ENCODE measurements around the gene KCTD21. TPM values are rescaled to one million over a fixed set of nuclear protein-coding genes. Genes with fewer than 3 reads are reported as not detected.

The KCTD21 gene
- total and polyA plus RNA-seq, 2 experiments from 2014 or later = 5.7 to 13.1 TPM

GRCh38 chr11:78161346-78161745 is 27.1 kb downstream of the KCTD21 start:
- no peaks in the 10 kb centered on the region for H3F3A ChIP-seq (ENCODE audit: insufficient read depth)
- no peaks in the 10 kb centered on the region for H3K27me3 ChIP-seq (replicated peaks; ENCODE audit: insufficient read depth)
- H3K9me2 ChIP-seq (ENCODE audit: insufficient read depth) = no peaks in the 10 kb centered on the region
- H3K4me1 ChIP-seq (ENCODE audit: insufficient read depth) = no peaks in the 10 kb centered on the region
- H3K4me3 ChIP-seq = no peak overlapping the region
- no peaks in the 10 kb centered on the region for H4K20me1 ChIP-seq (ENCODE audit: insufficient read depth)
- H3K79me2 ChIP-seq (ENCODE audit: insufficient read depth) = no peaks in the 10 kb centered on the region
- H3K36me3 ChIP-seq (ENCODE audit: low read depth) = no peaks in the 10 kb centered on the region
- 100% methylated on average over 2 of the region's 2 CpGs for WGBS, 2 experiments (ENCODE audit: low coverage in 1 of 2, low lambda C conversion rate in 2 of 2, missing lambda C conversion rate in 2 of 2)
- H3K4me2 ChIP-seq (ENCODE audit: unreplicated experiment) = no peak overlapping the region
- H2AFZ ChIP-seq = no peak overlapping the region
- in situ Hi-C loops (cut with MboI) = no loop called here
- DNase-seq = no peak
- TF ChIP-seq EZH2phosphoT487 (IDR thresholded peaks at IDR 0.05; ENCODE audit: insufficient read depth, low read depth) (no peak), EZH2 (IDR thresholded peaks at IDR 0.05; ENCODE audit: insufficient read depth, poor library complexity, severe bottlenecking) (no peak)
- H3K9ac ChIP-seq = no peak overlapping the region
- H3K27ac ChIP-seq = no peak overlapping the region
- H3K9me3 ChIP-seq (ENCODE audit: low read depth) = no peaks in the 10 kb centered on the region

GRCh38 chr11:78160557-78160956 is 27.9 kb downstream of the KCTD21 start:
- Histone ChIP-seq H3K9ac (no peak overlapping the region), H3K27me3 (replicated peaks; ENCODE audit: insufficient read depth) (no peaks in the 10 kb centered on the region), H3K9me2 (ENCODE audit: insufficient read depth) (no peaks in the 10 kb centered on the region), H2AFZ (no peak overlapping the region), H3K36me3 (ENCODE audit: low read depth) (no peaks in the 10 kb centered on the region), H3K4me1 (ENCODE audit: insufficient read depth) (no peaks in the 10 kb centered on the region), H3K27ac (no peak overlapping the region), H4K20me1 (ENCODE audit: insufficient read depth) (no peaks in the 10 kb centered on the region), H3K79me2 (ENCODE audit: insufficient read depth) (no peaks in the 10 kb centered on the region), H3K4me3 (no peak overlapping the region), H3K4me2 (ENCODE audit: unreplicated experiment) (no peak overlapping the region), H3K9me3 (ENCODE audit: low read depth) (no peaks in the 10 kb centered on the region), H3F3A (ENCODE audit: insufficient read depth) (no peaks in the 10 kb centered on the region)
- TF ChIP-seq EZH2phosphoT487 (IDR thresholded peaks at IDR 0.05; ENCODE audit: insufficient read depth, low read depth) (no peak), EZH2 (IDR thresholded peaks at IDR 0.05; ENCODE audit: insufficient read depth, poor library complexity, severe bottlenecking) (no peak)
- DNase-seq = no peak
- WGBS, 2 experiments (ENCODE audit: low coverage in 1 of 2, low lambda C conversion rate in 2 of 2, missing lambda C conversion rate in 2 of 2) = 89 to 91% methylated on average over 1 of the region's 1 CpG
- in situ Hi-C loops (cut with MboI) = no loop called here

GRCh38 chr11:78158987-78159652 is 29.3 kb downstream of the KCTD21 start:
- no peak overlapping the region for H2AFZ ChIP-seq
- no peak overlapping the region for H3K9ac ChIP-seq
- no peaks in the 10 kb centered on the region for H3F3A ChIP-seq (ENCODE audit: insufficient read depth)
- H3K9me2 ChIP-seq (ENCODE audit: insufficient read depth) = no peaks in the 10 kb centered on the region
- in situ Hi-C loops (cut with MboI) = no loop called here
- H3K4me3 ChIP-seq = no peak overlapping the region
- H3K27me3 ChIP-seq (replicated peaks; ENCODE audit: insufficient read depth) = no peaks in the 10 kb centered on the region
- no peaks in the 10 kb centered on the region for H3K9me3 ChIP-seq (ENCODE audit: low read depth)
- 37 to 38% methylated on average over 6 of the region's 6 CpGs for WGBS, 2 experiments (ENCODE audit: low coverage in 1 of 2, low lambda C conversion rate in 2 of 2, missing lambda C conversion rate in 2 of 2)
- TF ChIP-seq EZH2 (IDR thresholded peaks at IDR 0.05; ENCODE audit: insufficient read depth, poor library complexity, severe bottlenecking) (no peak), EZH2phosphoT487 (IDR thresholded peaks at IDR 0.05; ENCODE audit: insufficient read depth, low read depth) (no peak)
- H3K27ac ChIP-seq = no peak overlapping the region
- no peak overlapping the region for H3K4me2 ChIP-seq (ENCODE audit: unreplicated experiment)
- no peaks in the 10 kb centered on the region for H4K20me1 ChIP-seq (ENCODE audit: insufficient read depth)
- no peaks in the 10 kb centered on the region for H3K36me3 ChIP-seq (ENCODE audit: low read depth)
- no peaks in the 10 kb centered on the region for H3K4me1 ChIP-seq (ENCODE audit: insufficient read depth)
- no peak for DNase-seq
- no peaks in the 10 kb centered on the region for H3K79me2 ChIP-seq (ENCODE audit: insufficient read depth)

- Histone ChIP-seq H3K79me2 (ENCODE audit: insufficient read depth) (no peaks in the 10 kb centered on the region), H3K9me3 (ENCODE audit: low read depth) (no peaks in the 10 kb centered on the region), H3K9me2 (ENCODE audit: insufficient read depth) (no peaks in the 10 kb centered on the region), H3K36me3 (ENCODE audit: low read depth) (no peaks in the 10 kb centered on the region), H3K27ac (no peak overlapping the region), H3K4me2 (ENCODE audit: unreplicated experiment) (no peak overlapping the region), H3K27me3 (replicated peaks; ENCODE audit: insufficient read depth) (no peaks in the 10 kb centered on the region), H3K4me3 (no peak overlapping the region), H2AFZ (no peak overlapping the region), H3F3A (ENCODE audit: insufficient read depth) (no peaks in the 10 kb centered on the region), H3K9ac (no peak overlapping the region), H3K4me1 (ENCODE audit: insufficient read depth) (no peaks in the 10 kb centered on the region), H4K20me1 (ENCODE audit: insufficient read depth) (no peaks in the 10 kb centered on the region)
- DNase-seq = no peak
- in situ Hi-C loops (cut with MboI) = no loop called here
- TF ChIP-seq EZH2 (IDR thresholded peaks at IDR 0.05; ENCODE audit: insufficient read depth, poor library complexity, severe bottlenecking) (no peak), EZH2phosphoT487 (IDR thresholded peaks at IDR 0.05; ENCODE audit: insufficient read depth, low read depth) (no peak)
- WGBS, 2 experiments (ENCODE audit: low coverage in 1 of 2, low lambda C conversion rate in 2 of 2, missing lambda C conversion rate in 2 of 2) = 52 to 55% methylated on average over 6 of the region's 6 CpGs
Measured at GRCh38 chr11:78156127-78156844, 32.1 kb downstream of the KCTD21 start.
